Dermis microvascular lymphatic vessel endothelial cell (primary cell): ENCODE results near the gene STXBP5L. TPM values are rescaled to one million over a fixed set of nuclear protein-coding genes. Genes with fewer than 3 reads are reported as not detected.
"Not testable (repeated sequence)": the region's sequence is repeated elsewhere in the genome, so short reads cannot be mapped to it uniquely, and the experiment has no call there.

Experiments used
- DNase-seq, 2 donors: peaks; one replicate each; pipeline versions ENCODE4 v3.0.0 to v3.0.0-alpha.2; 2010; ENCODE audit warnings: low read depth in 2 of 2
- total RNA-seq: library from RNA; depleted of rRNA; stranded (reverse); fragments of >200 nt; gene quantifications from 2 replicates; pipeline ENCODE4 v1.2.1, GENCODE V29; 2014

Gene STXBP5L
- not detected in 2 replicates for total RNA-seq

DNA sequence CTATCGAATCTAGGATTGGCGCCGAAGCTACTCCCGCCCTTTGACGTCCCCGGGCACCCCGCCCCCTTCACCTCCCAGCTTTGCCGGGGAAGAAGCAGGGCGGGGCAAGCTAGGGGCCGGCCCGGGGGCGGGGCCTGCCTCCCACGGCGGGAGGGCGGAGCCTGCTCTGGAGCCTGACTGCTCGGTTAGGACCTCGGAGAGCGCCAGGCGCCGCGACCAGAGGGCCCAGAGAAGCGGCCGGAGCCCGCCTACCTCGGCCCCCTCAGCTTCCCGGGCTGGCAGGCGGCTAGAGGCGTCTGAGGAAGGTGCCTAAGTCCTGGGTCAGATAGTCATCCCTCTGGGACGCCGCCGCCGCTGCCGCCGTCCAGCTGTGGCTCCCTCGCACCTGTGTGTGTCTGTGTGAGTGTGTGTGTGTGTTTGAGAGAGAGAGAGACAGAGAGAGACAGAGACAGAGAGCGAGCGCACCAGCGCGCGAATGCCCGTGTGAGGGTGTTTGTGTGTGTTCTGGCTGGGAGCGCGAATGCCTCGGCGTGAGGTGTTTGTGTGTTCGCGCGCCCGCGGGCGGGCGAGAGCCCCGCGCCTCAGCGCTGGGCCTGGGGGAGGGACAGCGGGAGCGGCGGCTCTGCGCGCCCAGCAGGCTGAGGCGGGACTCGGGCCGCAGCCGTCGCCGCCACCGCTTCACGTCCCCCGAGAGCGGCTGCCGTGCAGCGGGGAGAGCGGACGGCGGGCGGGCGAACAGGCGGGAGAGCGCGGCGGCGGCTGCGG, at the start of gene STXBP5L:
TSS of gene STXBP5L (plus strand) at position 176 of the 765 bp plus-strand sequence. CDS start 1,374 bp downstream, outside the sequence.
- peak; percentile 30 to 84 for DNase-seq

DNA sequence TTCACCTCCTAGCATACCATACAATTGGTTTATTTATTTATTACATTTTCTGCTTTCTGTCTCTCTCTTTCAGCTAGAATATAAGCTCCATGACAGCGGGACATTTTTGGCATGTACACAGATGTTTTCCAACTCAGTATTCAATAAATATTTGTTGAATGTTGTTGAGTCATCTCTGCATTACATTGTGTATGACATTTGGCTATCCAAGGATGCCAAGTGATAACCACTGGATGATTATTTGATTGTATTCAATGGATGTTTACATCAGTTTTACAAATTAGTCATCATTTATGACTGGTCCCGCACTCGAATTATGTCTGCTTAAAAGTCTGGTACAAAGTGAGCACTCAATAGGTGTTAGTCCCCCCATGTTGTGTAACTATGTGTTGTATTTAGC, 49.5 kb upstream of the STXBP5L start:
- DNase-seq = no peak

GRCh38 chr3:120864541-120864940, 43.5 kb upstream of the STXBP5L start:
- no peak for DNase-seq

DNA sequence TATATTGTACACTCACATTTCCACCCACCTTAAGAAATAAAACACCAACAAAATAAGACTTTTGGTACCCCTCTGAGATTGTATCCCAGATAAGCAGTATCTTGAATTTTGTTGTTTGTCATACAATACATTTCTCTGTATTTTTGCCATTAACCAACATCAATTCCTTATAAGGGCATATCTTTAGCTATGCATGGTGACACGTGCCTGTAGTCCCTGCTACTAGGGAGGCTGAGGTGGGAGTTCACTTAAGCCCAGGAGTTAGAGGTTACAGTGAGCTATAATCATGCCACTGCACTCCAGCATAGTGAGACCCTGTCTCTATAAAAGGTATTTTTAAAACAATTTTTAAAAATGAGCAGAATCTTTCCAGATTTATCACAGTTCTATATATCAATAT, 32.5 kb upstream of the STXBP5L start:
- DNase-seq = no peak

DNA sequence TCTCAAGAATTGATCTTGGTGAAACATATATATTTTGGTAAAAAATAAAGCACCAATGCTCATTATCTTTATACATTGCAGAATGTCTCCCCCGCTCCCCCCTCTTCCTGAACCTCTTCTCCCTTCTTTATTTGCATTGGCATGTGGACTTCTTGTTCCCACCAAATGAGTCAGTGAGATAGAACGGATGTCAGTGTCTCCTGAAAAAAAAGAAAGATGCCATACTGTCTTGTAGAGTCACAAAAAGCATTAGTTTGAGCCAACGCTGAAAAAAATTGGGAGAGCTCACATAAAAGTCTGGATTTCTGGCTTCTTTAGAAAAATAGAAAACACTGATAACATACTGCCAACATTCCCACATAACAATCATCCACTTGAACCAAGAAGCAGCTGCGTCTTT, 32.0 kb upstream of the STXBP5L start:
- DNase-seq = peak in 1 of 2 donors; percentile 36

DNA sequence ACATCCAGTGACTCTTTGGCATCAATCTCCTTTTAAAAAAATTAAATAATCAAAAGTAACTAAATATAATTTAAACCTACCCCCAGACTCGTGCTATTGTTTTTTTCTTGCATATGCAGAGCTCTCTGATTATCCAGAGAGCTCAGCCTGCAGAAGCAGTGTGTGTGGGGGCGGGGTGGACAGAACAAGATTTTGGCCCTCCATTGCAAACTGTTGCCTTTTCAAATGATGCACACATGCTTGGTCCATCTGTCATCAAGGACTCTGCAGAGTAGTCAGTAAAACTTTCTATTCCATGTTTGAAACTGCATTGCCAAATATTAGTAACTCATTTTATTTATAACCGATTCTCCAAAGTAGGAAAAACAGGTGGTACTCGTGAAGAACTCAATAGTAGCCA, 28.6 kb upstream of the STXBP5L start:
- DNase-seq = no peak

GRCh38 chr3:120892921-120893320, 15.1 kb upstream of the STXBP5L start:
- DNase-seq = no peak

DNA sequence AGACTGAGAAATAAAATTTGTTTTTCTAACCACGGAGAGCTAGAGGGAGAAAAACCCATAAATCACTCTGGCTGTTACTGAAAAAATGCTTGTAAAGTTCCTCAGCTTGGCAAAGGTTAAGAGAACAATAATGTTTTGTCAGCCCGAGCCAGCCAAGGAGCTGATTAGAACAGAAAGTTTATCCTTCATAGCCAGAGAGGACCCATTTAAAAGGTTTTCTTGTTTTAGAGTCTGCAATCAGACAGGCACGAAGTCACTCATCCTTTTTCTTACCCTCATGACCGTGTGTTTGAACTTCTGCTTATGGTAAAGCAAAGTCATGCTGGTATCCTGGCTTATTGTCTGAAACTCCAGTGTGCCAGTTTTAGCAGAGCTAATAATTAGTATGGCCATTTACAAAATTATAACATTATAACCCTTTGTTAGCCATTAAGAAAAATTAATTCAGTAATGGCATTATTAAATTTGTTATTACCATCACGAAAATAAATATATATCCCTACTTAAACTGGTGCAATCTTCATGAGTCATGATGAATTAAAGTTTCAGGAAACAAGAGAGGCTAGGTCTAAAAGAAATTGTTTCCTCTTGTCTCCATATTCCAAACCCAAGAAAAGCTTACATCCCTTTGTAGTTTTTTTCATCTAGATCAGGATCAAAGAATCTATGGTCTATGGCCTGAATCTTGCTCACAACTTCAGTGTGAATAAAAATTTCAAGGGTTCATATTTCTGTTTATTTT, 13.5 kb upstream of the STXBP5L start:
- peak in 1 of 2 donors; percentile 14 for DNase-seq

DNA sequence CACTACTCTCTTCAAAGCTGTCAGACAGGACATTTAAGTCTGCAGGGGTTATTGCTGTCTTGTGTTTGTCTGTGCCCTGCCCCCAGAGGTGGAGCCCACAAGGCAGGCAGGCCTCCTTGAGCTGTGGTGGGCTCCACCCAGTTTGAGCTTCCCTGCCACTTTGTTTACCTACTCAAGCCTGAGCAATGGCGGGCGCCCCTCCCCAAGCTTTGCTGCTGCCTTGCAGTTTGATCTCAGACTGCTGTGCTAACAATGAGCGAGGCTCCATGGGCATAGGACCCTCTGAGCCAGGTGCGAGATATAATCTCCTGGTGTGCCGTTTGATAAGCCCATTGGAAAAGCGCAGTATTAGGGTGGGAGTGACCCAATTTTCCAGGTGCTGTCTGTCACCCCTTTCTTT, 6.3 kb upstream of the STXBP5L start:
- not testable (repeated sequence) for DNase-seq

GRCh38 chr3:120903221-120903620, 4.8 kb upstream of the STXBP5L start:
- DNase-seq = no peak

DNA sequence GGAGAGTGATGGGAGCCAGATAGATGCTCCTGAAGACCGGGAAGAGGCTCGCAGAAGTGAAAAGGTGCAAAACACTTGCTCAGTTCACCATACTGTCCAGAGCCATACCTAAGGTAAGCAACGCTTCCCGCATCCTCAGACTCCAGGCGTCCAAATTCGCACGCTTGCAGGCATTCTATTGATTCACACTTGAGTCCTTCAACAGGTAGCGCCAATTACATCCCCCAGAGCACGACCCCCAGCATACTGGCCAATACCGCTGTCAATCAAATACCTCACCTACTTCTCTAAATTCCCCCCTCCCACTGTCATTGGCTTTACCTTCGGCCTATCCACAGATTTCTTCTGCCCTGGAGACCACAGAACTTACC, 361 bp upstream of the STXBP5L start:
- DNase-seq = no peak

DNA sequence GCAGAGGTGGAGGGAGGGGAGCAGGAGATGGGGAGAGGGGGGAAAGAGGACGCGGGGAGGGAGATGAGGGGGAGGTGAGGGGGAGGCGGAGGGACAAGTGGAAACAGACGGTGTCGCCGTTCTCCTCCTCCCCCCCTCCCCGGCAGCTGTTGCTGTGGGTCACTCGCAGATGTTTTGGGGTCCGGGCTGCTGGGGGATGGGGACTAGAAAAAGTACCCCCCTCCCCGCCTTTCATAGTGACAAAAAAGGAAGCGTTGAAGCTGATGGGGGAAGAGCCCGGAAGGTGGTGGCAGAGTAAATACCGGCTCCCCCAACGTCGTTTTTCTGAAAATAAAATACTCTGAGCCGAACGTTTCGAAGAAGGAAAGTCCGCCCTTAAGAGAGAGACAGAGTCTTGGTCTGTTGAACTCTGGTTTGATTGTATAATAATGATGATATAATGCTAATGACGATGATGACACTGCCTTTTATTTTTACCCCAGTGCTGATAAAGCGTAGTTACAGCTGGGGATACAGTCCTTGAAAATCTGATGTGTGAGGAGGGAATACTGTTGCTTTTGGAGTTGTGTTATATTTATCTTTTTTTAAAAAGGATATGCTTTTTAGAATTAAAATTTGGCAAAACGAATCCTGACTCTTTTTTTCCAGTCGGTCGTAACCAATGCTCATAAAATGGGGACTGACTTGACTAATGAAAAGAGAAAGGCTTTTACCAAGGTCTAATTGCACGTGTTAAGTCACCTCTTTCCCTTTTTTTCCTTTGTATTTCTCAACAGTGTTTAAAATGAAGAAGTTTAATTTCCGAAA, 993 bp downstream of the STXBP5L start:
- DNase-seq = no peak

- DNase-seq = no peak
These were observed 1.5 kb downstream of the STXBP5L start for GRCh38 chr3:120909602-120909878.

DNA sequence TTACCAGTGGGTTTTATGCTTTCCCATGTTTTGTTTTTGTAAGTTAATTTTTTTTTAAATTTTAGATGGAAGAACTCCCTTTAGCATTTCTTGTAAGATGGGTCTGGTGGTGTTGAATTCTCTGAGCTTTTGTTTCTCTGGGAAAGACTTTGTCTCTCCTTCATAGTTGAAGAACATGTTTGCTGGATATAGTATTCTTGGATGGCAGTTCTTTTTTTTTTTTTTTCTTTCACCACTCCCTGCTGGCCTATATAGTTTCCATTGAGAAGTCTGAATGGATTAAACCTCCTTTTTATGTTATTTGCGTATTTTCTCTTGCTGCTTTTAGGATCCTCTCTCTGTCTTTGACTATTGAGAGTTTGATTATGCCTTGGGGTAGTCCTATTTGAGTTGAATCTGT, 18.1 kb downstream of the STXBP5L start:
- DNase-seq = no peak

DNA sequence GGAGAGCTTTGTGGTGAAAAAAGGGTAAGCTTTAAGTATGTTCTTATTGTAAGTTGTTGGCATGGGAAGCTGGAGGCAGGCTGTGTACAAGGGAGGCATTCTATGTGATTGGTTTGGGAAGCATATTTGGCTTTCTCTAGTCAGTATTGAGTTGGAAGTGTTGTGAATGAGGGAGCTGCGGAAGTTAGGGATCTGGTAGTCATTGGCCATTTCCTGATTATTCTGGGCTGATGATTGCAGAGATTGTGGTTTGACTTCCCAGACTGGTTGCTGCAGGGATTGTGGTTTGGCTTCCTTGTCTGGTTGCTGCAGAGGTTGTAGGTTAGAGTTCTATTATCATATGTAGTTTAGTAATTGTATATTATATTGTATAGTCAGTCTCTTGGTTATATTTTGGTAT, 21.0 kb downstream of the STXBP5L start:
- no peak for DNase-seq

DNA sequence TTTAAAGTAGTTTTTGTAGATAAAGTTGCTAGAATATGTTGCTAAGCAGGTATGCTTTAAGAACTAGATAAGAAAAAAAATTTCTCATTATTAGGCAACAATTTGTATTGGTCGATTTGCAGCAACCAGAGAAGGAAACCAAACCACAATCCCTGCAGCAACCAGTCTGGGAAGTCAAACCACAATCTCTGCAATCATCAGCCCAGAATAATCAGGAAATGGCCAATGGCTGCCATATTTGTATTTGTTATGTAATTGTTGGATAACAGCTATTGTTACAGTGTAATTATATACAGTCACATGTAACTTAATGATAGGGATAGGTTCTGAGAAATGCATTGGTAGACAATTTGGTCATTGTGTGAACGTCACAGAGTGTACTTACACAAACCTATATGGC, 23.6 kb downstream of the STXBP5L start:
- no peak for DNase-seq

- DNase-seq = no peak
These were observed 48.1 kb downstream of the STXBP5L start for GRCh38 chr3:120956143-120956542.

DNA sequence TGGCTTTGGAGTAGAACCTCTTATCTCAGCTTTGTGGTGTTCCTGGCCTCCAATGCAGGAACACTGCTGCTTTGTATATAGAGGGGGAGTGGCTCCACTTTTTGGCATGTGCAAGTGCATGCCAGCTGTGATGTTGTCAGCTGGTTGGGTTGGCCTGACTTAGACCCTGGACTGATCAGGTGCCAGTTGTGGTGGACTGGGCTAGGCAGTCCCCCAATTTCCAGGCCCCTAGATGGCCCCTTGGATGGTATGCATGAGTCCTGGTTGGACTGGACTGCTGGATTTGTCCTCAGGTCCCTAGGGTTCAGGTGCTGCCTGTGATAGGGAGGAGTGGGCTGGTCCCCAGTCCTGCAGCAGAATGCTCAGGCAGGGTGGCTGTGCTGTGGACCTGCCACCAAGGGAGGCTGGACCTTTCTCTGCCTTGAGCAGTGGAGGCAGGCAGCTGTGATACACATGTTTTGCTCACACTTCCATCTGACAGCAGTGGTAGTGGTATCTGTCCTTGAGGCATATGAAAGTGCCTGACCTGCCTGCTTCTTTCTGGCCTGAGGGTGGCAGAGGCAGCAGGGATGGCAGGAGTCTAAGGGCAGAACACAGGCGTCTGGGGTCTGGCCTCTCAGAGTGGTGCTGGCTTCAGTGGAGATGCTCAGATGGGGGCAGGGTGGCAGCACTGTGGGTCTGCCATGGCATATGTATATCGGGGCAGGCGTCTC, 74.8 kb downstream of the STXBP5L start:
- DNase-seq = no peak

- DNase-seq = no peak
These were observed 75.3 kb downstream of the STXBP5L start for GRCh38 chr3:120983321-120983665.

GRCh38 chr3:120983841-120984240, 75.8 kb downstream of the STXBP5L start:
- no peak for DNase-seq

GRCh38 chr3:120985242-120985641, 77.2 kb downstream of the STXBP5L start:
- no peak for DNase-seq

- DNase-seq = no peak
These were observed 81.0 kb downstream of the STXBP5L start for GRCh38 chr3:120988994-120989393.
